ENCODE results near the gene FGD3. TPM values are rescaled to one million over a fixed set of nuclear protein-coding genes. Genes with fewer than 3 reads are reported as not detected.

FGD3 gene
- total and polyA plus RNA-seq, 4 donors, result 1.6 to 6.2 (median 3.6) TPM

DNA sequence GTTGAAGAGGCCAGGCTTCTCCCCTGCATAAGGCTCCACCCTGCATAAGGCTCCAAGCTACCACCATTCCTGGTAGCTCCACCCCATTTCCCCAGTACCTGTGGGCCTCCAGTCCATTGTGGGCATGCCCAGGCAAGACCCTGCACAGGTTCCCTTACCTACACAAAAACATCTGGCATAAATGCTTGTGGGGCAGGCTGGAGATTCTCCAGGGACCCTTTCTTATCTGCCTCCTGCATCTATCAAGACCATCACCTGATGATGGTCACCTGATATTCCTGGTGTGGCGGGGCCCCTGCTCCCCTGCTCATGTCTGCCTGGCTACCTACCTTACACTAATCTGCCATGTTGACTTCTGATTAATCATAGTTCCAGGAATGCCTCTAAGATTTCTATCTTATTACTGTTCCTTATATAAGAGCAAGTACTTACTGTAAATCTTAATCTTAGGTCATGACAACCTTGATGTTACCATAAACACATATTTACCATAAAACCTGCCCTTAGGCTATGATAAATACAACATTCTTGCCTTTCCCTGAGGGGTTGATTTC is 41.0 kb downstream of the FGD3 start:
- H3K27ac ChIP-seq (ENCODE audit: low read depth in 1 of 2, low read length in 2 of 2), result no peak overlapping the region
- H3K36me3 ChIP-seq (ENCODE audit: control insufficient read depth in 4 of 4, insufficient read depth in 3 of 4, low read depth in 1 of 4, low read length in 3 of 4), result peaks cover 0 to 2% (median 0%) of the 10 kb centered on the region in 4 donors
- DNase-seq (ENCODE audit: low spot score), result no peak
- TF ChIP-seq YY1 (IDR thresholded peaks at IDR 0.05) (no peak), CTCF (IDR thresholded peaks at IDR 0.05; ENCODE audit: low read depth, low read length, missing input control) (no peak), JUND (IDR thresholded peaks at IDR 0.05) (no peak), FOXA1 (IDR thresholded peaks at IDR 0.05) (no peak), FOXA2 (IDR thresholded peaks at IDR 0.05) (no peak), RXRA (IDR thresholded peaks at IDR 0.05) (no peak), TAF1 (conservative IDR thresholded peaks at IDR 0.05) (no peak), GABPA (IDR thresholded peaks at IDR 0.05 in 1 of 2, conservative IDR thresholded peaks at IDR 0.05 in 1 of 2) (no peak), ATF3 (IDR thresholded peaks at IDR 0.05) (no peak)
- TF ChIP-seq, protein P1, sequence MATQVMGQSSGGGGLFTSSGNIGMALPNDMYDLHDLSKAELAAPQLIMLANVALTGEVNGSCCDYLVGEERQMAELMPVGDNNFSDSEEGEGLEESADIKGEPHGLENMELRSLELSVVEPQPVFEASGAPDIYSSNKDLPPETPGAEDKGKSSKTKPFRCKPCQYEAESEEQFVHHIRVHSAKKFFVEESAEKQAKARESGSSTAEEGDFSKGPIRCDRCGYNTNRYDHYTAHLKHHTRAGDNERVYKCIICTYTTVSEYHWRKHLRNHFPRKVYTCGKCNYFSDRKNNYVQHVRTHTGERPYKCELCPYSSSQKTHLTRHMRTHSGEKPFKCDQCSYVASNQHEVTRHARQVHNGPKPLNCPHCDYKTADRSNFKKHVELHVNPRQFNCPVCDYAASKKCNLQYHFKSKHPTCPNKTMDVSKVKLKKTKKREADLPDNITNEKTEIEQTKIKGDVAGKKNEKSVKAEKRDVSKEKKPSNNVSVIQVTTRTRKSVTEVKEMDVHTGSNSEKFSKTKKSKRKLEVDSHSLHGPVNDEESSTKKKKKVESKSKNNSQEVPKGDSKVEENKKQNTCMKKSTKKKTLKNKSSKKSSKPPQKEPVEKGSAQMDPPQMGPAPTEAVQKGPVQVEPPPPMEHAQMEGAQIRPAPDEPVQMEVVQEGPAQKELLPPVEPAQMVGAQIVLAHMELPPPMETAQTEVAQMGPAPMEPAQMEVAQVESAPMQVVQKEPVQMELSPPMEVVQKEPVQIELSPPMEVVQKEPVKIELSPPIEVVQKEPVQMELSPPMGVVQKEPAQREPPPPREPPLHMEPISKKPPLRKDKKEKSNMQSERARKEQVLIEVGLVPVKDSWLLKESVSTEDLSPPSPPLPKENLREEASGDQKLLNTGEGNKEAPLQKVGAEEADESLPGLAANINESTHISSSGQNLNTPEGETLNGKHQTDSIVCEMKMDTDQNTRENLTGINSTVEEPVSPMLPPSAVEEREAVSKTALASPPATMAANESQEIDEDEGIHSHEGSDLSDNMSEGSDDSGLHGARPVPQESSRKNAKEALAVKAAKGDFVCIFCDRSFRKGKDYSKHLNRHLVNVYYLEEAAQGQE (IDR thresholded peaks at IDR 0.05), result no peak
- TF ChIP-seq, protein P2, sequence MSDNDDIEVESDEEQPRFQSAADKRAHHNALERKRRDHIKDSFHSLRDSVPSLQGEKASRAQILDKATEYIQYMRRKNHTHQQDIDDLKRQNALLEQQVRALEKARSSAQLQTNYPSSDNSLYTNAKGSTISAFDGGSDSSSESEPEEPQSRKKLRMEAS (IDR thresholded peaks at IDR 0.05), result no peak
- peaks cover 0 to 2% (median 0%) of the 10 kb centered on the region in 4 donors for H3K27me3 ChIP-seq (ENCODE audit: control insufficient read depth in 4 of 4, insufficient read depth in 4 of 4, low read length in 3 of 4)
- WGBS, result 100% methylated on average over 1 of the region's 1 CpG
- H3K9me3 ChIP-seq (ENCODE audit: control insufficient read depth in 4 of 4, low read length in 3 of 4), result no peaks in the 10 kb centered on the region
- no peak overlapping the region for H3K9ac ChIP-seq (ENCODE audit: low read depth in 1 of 2, low read length in 2 of 2)
- H3K4me3 ChIP-seq (ENCODE audit: low read depth in 1 of 3, low read length in 3 of 3), result no peak overlapping the region
- H3K4me1 ChIP-seq (ENCODE audit: control insufficient read depth in 4 of 4, insufficient read depth in 4 of 4, low read length in 3 of 4), result no peaks in the 10 kb centered on the region

DNA sequence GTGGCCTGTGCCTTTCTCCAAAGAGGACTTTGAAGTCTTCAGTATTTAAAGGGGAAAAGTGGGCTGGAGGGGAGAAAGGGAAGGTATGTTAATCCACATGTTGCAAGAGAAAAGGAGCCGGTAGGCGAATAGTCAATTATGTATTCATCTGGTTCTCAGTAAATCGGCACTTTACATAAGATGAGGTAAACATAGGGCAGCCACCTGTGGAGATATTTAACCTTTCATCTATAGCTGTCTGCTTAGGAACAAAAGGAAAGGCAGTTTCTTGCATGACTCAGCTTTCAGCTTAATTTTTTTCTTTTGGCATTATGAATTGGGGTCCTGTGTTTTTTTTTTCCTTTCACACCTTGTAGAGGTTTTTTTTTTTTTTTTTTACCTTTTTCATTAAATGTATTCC is 42.2 kb downstream of the FGD3 start:
- Histone ChIP-seq H3K36me3 (ENCODE audit: control insufficient read depth in 4 of 4, insufficient read depth in 3 of 4, low read depth in 1 of 4, low read length in 3 of 4) (no peaks in the 10 kb centered on the region), H3K27ac (ENCODE audit: low read depth in 1 of 2, low read length in 2 of 2) (no peak overlapping the region), H3K27me3 (ENCODE audit: control insufficient read depth in 4 of 4, insufficient read depth in 4 of 4, low read length in 3 of 4) (peaks cover 0 to 2% (median 0%) of the 10 kb centered on the region in 4 donors), H3K9ac (ENCODE audit: low read depth in 1 of 2, low read length in 2 of 2) (no peak overlapping the region), H3K4me3 (ENCODE audit: low read depth in 1 of 3, low read length in 3 of 3) (no peak overlapping the region), H3K9me3 (ENCODE audit: control insufficient read depth in 4 of 4, low read length in 3 of 4) (no peaks in the 10 kb centered on the region), H3K4me1 (ENCODE audit: control insufficient read depth in 4 of 4, insufficient read depth in 4 of 4, low read length in 3 of 4) (no peaks in the 10 kb centered on the region)
- no peak for DNase-seq (ENCODE audit: low spot score)
- WGBS, result 63% methylated on average over 3 of the region's 3 CpGs
- TF ChIP-seq ZBTB33 (IDR thresholded peaks at IDR 0.05), result no peak
- TF ChIP-seq JUND (IDR thresholded peaks at IDR 0.05), result no peak
- no peak for TF ChIP-seq YY1 (IDR thresholded peaks at IDR 0.05)
- TF ChIP-seq TAF1 (conservative IDR thresholded peaks at IDR 0.05), result no peak
- no peak for TF ChIP-seq GABPA (IDR thresholded peaks at IDR 0.05 in 1 of 2, conservative IDR thresholded peaks at IDR 0.05 in 1 of 2)
- no peak for TF ChIP-seq HNF4A (conservative IDR thresholded peaks at IDR 0.05)
- no peak for TF ChIP-seq SP1 (IDR thresholded peaks at IDR 0.05)
- no peak for TF ChIP-seq HNF4G (IDR thresholded peaks at IDR 0.05)
- no peak for TF ChIP-seq FOXA1 (IDR thresholded peaks at IDR 0.05)
- no peak for TF ChIP-seq RAD21 (IDR thresholded peaks at IDR 0.05)
- no peak for TF ChIP-seq NR2F2 (IDR thresholded peaks at IDR 0.05)
- TF ChIP-seq EGR1 (IDR thresholded peaks at IDR 0.05; ENCODE audit: low read depth in 2 of 2), result no peak
- no peak for TF ChIP-seq FOXA2 (IDR thresholded peaks at IDR 0.05)
- no peak for TF ChIP-seq RXRA (IDR thresholded peaks at IDR 0.05)
- no peak for TF ChIP-seq ATF3 (IDR thresholded peaks at IDR 0.05)
- TF ChIP-seq, protein P1 (IDR thresholded peaks at IDR 0.05), result no peak

All from liver (tissue), 9 donors.